ENCODE results near the gene SCAMP4. TPM values are rescaled to one million over a fixed set of nuclear protein-coding genes. Genes with fewer than 3 reads are reported as not detected.

SCAMP4 gene
- total RNA-seq, 4 donors from 2014 or later = 48.6 to 73.4 (median 58.1) TPM

GRCh38 chr19:1935484-1936208 is 30.4 kb downstream of the SCAMP4 start:
- TF ChIP-seq POLR2A (IDR thresholded peaks at IDR 0.05) (no peak), EP300 (IDR thresholded peaks at IDR 0.05) (no peak), POLR2AphosphoS5 (IDR thresholded peaks at IDR 0.05) (no peak)
- TF ChIP-seq, protein P1, sequence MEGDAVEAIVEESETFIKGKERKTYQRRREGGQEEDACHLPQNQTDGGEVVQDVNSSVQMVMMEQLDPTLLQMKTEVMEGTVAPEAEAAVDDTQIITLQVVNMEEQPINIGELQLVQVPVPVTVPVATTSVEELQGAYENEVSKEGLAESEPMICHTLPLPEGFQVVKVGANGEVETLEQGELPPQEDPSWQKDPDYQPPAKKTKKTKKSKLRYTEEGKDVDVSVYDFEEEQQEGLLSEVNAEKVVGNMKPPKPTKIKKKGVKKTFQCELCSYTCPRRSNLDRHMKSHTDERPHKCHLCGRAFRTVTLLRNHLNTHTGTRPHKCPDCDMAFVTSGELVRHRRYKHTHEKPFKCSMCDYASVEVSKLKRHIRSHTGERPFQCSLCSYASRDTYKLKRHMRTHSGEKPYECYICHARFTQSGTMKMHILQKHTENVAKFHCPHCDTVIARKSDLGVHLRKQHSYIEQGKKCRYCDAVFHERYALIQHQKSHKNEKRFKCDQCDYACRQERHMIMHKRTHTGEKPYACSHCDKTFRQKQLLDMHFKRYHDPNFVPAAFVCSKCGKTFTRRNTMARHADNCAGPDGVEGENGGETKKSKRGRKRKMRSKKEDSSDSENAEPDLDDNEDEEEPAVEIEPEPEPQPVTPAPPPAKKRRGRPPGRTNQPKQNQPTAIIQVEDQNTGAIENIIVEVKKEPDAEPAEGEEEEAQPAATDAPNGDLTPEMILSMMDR (IDR thresholded peaks at IDR 0.05) = no peak
- H3K4me3 ChIP-seq = no peak overlapping the region
- H3K4me1 ChIP-seq = peaks cover 0 to 13% (median 6%) of the 10 kb centered on the region in 3 donors
- 44 to 50% methylated on average over 1 to 9 of the region's 11 CpGs for WGBS, 2 donors (ENCODE audit: low coverage in 1 of 2)
- no peak for ATAC-seq
- no peaks in the 10 kb centered on the region for H3K27me3 ChIP-seq
- H3K9me3 ChIP-seq = no peaks in the 10 kb centered on the region
- peak overlapping the region in 2 of 4 donors; percentile 1 to 16 for H3K27ac ChIP-seq
- H3K36me3 ChIP-seq = no peaks in the 10 kb centered on the region

- H3K27me3 ChIP-seq = no peaks in the 10 kb centered on the region
- TF ChIP-seq, protein P1 (IDR thresholded peaks at IDR 0.05) = no peak
- no peak for TF ChIP-seq POLR2AphosphoS5 (IDR thresholded peaks at IDR 0.05)
- TF ChIP-seq POLR2A (IDR thresholded peaks at IDR 0.05) = no peak
- H3K4me3 ChIP-seq = no peak overlapping the region
- peak overlapping the region in 1 of 4 donors; percentile 16 for H3K27ac ChIP-seq
- H3K36me3 ChIP-seq = no peaks in the 10 kb centered on the region
- ATAC-seq = no peak
- peaks cover 0 to 13% (median 6%) of the 10 kb centered on the region in 3 donors for H3K4me1 ChIP-seq
- H3K9me3 ChIP-seq = no peaks in the 10 kb centered on the region
- 83 to 100% methylated on average over 1 to 3 of the region's 3 CpGs for WGBS, 2 donors (ENCODE audit: low coverage in 1 of 2)
These were observed 31.2 kb downstream of the SCAMP4 start for GRCh38 chr19:1936430-1936829.

DNA sequence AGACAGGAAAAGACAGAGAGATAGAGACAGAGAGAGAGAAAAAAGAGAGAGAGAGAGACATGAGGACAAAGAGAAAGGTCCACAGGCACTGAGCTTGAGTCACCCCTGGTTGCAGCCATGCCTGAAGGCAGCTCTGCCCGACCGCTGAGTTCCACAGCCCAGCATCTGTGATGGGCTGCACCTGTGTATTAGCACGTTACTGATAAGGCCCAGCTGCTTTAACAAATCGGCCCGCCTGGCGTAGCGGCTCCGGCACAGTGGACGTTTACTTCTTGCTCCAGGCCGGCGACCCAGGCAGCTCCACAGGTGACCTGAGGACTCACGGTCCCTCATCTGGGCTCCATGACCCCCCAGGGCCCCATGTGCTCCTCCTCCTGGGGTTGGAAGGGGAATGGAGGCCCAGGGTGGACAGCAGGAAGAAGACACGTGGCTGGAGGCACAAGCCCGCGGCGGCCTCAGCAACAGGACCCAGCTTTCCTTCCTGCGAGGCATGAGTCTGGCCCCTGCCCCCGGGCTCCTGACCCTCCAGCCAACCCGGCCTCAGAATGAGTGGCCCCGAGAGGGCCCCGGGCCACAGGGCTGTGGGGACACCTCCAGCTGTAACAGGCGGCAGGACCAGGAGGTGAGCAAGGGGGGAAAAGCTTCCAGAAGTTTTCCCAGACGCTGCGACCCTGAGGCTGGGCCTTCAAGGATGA is 31.9 kb downstream of the SCAMP4 start:
- Histone ChIP-seq H3K9me3 (no peaks in the 10 kb centered on the region), H3K36me3 (no peaks in the 10 kb centered on the region), H3K27ac (no peak overlapping the region), H3K4me3 (no peak overlapping the region), H3K4me1 (peaks cover 0 to 17% (median 6%) of the 10 kb centered on the region in 3 donors), H3K27me3 (no peaks in the 10 kb centered on the region)
- TF ChIP-seq POLR2AphosphoS5 (IDR thresholded peaks at IDR 0.05) = no peak
- no peak for TF ChIP-seq POLR2A (IDR thresholded peaks at IDR 0.05)
- no peak for TF ChIP-seq EP300 (IDR thresholded peaks at IDR 0.05)
- 60 to 80% methylated on average over 1 to 4 of the region's 24 CpGs for WGBS, 2 donors (ENCODE audit: low coverage in 1 of 2)
- ATAC-seq = no peak

GRCh38 chr19:1938071-1938470 is 32.9 kb downstream of the SCAMP4 start:
- 63 to 92% methylated on average over 4 to 5 of the region's 7 CpGs for WGBS, 2 donors (ENCODE audit: low coverage in 1 of 2)
- Histone ChIP-seq H3K4me1 (peaks cover 0 to 27% (median 14%) of the 10 kb centered on the region in 3 donors), H3K4me3 (no peak overlapping the region), H3K27me3 (no peaks in the 10 kb centered on the region), H3K27ac (no peak overlapping the region), H3K36me3 (no peaks in the 10 kb centered on the region), H3K9me3 (no peaks in the 10 kb centered on the region)
- TF ChIP-seq, protein P1 (IDR thresholded peaks at IDR 0.05) = no peak
- TF ChIP-seq POLR2AphosphoS5 (IDR thresholded peaks at IDR 0.05) (no peak), EP300 (IDR thresholded peaks at IDR 0.05) (no peak), POLR2A (IDR thresholded peaks at IDR 0.05) (no peak)
- no peak for ATAC-seq

DNA sequence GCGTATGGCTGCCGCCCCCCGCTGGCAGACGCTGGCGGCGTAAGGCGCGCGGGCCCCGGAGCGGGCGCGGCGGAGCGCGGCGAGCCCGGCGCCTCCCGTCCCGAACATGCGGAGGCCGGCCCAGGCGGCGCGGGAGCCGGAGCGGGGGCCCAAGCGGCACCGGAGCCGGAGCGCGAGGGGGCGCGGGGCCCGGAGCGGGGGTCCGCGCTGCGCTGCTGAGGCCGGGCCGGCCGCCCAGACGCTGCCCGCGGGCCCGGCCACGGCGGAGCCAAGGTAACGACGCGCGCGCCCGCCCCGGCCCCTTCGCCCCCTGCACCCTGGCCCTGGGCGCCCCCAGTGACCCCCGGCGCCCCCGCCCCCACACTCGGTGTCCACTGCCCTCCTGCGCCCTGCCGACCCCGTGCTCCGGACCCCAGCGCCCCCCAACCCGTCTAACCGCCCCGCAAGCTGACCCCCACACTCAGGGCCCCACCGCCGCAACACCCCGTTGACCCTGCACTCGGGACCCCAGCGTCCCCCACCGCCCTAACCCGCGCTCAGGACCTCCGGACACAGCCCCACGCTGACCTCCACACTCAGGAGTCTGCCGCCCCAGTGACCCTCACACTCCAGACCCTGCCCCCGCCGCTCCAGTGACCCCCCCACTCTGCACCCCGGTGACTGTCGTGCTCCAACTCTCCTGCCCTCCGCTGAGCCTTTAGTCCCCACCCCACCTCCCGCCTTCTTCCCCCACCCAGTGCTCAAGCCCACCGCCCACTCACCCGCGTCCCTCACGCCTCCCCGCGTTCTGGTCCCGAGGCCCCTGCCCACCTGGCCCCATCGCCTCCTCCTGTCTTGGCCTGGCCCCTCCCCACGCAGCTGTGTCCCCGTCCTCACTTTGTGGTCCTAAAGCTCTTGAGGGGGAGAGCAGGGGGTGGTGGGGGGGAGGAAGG is 36.2 kb downstream of the SCAMP4 start, which contains the start of gene CSNK1G2:
CSNK1G2 (plus strand) TSS at position 27 of the 932 bp plus-strand sequence. CDS start 28,601 bp downstream, outside the sequence.
- Histone ChIP-seq H3K9me3 (no peaks in the 10 kb centered on the region), H3K4me1 (peaks cover 0 to 55% (median 27%) of the 10 kb centered on the region in 3 donors), H3K27ac (peak within 1 kb of the TSS; percentile 92 to 100 (median 99)), H3K36me3 (no peaks in the 10 kb centered on the region), H3K27me3 (no peaks in the 10 kb centered on the region), H3K4me3 (peak within 1 kb of the TSS; percentile 65 to 91)
- TF ChIP-seq, protein P1 (IDR thresholded peaks at IDR 0.05) = peak in 2 of 4 experiments; percentile 49 to 56
- TF ChIP-seq POLR2AphosphoS5 (IDR thresholded peaks at IDR 0.05) = no peak
- peak in 1 of 2 donors; percentile 63 for TF ChIP-seq POLR2A (IDR thresholded peaks at IDR 0.05)
- no peak for TF ChIP-seq EP300 (IDR thresholded peaks at IDR 0.05)
- WGBS, 2 donors (ENCODE audit: low coverage in 1 of 2) = 0% methylated on average over 9 of the region's 97 CpGs; no CpG with 5 or more reads in 1 of the 2 donors
- ATAC-seq = peak; percentile 19
